ENCODE data around the gene CHSY1. TPM values are rescaled to one million over a fixed set of nuclear protein-coding genes. Genes with fewer than 3 reads are reported as not detected.

The CHSY1 gene
- total RNA-seq, 1 donor from 2014 or later, result 43.0 TPM

DNA sequence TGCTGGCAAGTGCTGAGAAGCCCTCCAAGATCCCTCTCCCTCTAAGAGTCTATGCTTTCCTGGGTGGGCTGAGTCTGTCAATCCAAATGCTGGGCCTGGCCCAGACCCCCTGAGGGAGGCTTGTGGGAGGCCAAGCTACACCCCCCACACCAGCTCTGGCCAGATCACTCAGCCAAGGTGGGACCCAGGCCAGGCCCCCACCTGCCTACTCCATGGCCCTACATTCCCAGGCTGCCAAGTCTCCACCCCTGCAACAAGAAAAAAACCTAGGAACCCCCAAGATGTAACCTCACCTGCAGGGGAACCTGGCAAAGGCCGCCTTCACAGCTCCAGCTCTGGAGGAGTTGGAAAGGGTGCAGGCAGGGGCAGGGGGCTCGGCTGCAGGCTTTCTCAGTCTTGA is 109.1 kb downstream of the CHSY1 start:
- Mint-ChIP-seq H3K9me3 (no peaks in the 10 kb centered on the region), H3K4me1 (ENCODE audit: unreplicated experiment) (peaks cover 26% of the 10 kb centered on the region), H3K27me3 (no peaks in the 10 kb centered on the region), H3K27ac (no peak overlapping the region), H3K36me3 (no peaks in the 10 kb centered on the region), H3K4me3 (no peak overlapping the region)
- no peak for DNase-seq (ENCODE audit: extremely low spot score, unreplicated experiment)
- TF ChIP-seq, protein P1, sequence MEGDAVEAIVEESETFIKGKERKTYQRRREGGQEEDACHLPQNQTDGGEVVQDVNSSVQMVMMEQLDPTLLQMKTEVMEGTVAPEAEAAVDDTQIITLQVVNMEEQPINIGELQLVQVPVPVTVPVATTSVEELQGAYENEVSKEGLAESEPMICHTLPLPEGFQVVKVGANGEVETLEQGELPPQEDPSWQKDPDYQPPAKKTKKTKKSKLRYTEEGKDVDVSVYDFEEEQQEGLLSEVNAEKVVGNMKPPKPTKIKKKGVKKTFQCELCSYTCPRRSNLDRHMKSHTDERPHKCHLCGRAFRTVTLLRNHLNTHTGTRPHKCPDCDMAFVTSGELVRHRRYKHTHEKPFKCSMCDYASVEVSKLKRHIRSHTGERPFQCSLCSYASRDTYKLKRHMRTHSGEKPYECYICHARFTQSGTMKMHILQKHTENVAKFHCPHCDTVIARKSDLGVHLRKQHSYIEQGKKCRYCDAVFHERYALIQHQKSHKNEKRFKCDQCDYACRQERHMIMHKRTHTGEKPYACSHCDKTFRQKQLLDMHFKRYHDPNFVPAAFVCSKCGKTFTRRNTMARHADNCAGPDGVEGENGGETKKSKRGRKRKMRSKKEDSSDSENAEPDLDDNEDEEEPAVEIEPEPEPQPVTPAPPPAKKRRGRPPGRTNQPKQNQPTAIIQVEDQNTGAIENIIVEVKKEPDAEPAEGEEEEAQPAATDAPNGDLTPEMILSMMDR (conservative IDR thresholded peaks at IDR 0.05), result no peak

DNA sequence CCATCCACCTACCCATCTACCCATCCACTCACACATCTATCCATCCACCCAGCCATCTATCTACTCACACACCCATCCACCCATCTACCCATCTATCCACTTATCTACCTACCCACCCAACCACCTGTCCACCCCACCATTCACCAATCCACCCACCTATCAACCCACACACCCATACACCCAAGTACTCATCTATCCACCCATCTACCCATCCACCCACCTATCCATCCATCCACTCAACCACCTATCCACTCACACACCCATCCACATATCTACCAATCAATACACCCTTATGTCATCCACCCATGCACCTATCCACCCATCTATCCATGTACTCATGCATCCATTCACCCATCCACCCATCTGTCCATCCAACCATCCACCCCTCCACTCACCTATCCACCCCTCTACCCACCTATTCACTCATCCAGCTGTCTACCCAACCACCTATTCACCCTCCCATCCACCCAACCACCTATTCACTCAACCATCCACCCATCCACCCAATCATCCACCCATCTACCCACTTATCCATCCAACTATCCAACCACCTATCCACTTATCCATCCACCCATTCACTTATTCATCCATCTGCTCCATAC is 109.8 kb downstream of the CHSY1 start:
- H3K27me3 Mint-ChIP-seq, result no peaks in the 10 kb centered on the region
- no peak overlapping the region for H3K4me3 Mint-ChIP-seq
- TF ChIP-seq, protein P1 (conservative IDR thresholded peaks at IDR 0.05), result no peak
- no peak for DNase-seq (ENCODE audit: extremely low spot score, unreplicated experiment)
- no peaks in the 10 kb centered on the region for H3K9me3 Mint-ChIP-seq
- no peak overlapping the region for H3K27ac Mint-ChIP-seq
- no peaks in the 10 kb centered on the region for H3K36me3 Mint-ChIP-seq
- peaks cover 26% of the 10 kb centered on the region for H3K4me1 Mint-ChIP-seq (ENCODE audit: unreplicated experiment)

DNA sequence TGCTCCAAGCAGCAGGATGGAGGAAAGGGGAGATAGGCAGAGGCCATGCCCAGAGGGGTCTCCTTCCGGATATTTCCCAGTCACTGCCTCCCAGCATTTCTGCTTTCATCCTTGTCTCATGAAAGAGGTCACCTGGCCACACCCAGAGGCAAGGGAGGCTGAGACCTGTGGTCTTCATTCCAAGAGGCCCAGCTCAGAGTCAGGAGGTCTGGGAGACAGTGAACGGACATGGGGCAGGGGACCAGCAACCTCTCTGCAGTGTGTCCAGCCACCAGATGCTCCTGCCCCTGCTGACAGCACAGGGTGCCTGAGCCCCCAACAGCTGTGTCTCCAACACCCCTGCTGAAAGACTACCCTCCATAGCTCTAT is 111.2 kb downstream of the CHSY1 start:
- TF ChIP-seq, protein P1 (conservative IDR thresholded peaks at IDR 0.05), result no peak
- H3K27ac Mint-ChIP-seq, result no peak overlapping the region

DNA sequence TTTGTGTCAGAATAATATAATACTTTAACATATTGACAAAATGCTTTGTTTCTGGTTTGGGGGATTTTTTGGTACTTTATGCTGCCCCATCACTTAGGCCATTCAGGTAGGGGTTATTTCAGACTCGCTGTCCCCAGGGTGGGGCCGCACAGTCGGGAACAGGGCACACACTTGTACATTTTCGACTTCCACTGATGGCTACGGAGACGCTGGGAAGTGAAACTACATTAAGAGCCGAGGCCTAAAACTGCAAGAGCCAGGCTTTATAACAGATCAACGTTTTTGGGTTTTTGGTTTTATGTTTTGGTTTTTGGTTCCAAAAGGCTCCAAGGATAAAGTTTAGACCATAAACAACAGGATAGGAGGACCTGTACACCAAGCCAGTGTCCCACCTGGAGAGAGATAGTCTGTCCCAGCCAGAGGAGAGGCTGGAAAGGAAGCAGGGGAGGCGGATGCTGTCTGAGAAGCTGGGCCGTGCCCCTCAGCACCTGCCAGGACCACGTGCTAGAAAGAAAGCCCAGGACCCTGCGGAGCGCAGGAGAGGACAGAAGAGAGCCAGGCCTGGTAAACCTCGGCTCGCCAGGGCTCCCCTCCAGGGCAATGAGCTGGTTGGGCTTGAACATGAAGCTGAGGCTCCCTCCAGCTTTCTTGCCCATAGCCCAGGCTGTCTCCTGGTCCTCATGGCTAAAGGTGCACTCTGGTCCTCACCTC is 111.7 kb downstream of the CHSY1 start:
- no peaks in the 10 kb centered on the region for H3K36me3 Mint-ChIP-seq
- H3K4me3 Mint-ChIP-seq, result no peak overlapping the region
- DNase-seq (ENCODE audit: extremely low spot score, unreplicated experiment), result no peak
- TF ChIP-seq, protein P1 (conservative IDR thresholded peaks at IDR 0.05), result no peak
- no peaks in the 10 kb centered on the region for H3K9me3 Mint-ChIP-seq
- no peaks in the 10 kb centered on the region for H3K27me3 Mint-ChIP-seq
- H3K4me1 Mint-ChIP-seq (ENCODE audit: unreplicated experiment), result peaks cover 19% of the 10 kb centered on the region
- no peak overlapping the region for H3K27ac Mint-ChIP-seq

More for the DNA sequence above, 111.2 kb downstream of the CHSY1 start:
- Mint-ChIP-seq H3K9me3 (no peaks in the 10 kb centered on the region), H3K4me3 (no peak overlapping the region), H3K27me3 (no peaks in the 10 kb centered on the region), H3K4me1 (ENCODE audit: unreplicated experiment) (peaks cover 19% of the 10 kb centered on the region), H3K36me3 (no peaks in the 10 kb centered on the region)
- no peak for DNase-seq (ENCODE audit: extremely low spot score, unreplicated experiment)

DNA sequence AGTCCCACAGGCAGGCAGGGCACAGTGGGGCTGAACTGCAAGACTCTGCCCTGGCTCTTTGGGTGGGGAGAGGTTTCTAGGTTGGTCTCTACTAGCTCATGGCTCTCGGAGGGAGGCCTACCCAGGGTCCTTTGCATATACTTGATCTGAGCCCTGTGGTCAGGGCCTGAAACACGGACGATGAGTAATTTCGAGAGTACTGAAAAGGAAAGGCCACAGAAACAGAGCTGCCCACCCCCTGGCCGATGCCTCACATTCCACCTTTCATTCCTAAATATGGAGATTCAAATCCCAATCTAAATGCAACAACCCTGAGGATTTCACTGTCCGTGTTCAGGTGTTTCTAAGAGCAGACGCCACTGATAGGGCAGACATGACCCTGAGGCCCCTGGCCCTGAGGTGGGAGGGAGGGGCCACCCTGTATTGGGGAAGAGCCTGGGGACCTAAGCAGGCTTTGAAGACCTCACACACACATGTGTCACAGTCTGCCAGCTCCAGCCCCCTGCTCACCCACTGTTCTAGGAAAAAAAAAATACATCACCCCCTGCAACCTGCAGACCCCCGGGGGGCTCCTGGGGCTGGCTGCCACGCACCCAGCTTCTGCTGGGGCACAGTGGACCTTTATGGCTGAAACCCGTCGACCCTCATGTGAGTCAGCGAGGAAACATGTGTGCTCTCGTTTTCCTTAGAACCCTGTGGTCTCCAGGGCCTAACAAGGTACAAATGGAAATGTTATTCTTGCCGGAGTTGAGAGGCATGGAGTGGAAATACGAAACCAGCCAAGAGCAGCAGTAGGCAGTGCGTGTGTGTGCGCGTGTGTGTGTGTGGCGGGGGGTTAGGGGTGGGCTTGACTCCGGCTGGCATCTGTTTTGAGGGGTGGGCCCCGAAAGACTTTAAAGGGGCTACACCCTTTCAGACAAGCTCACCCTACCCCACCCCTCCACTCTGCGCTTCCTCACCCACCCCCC is 112.7 kb downstream of the CHSY1 start:
- Mint-ChIP-seq H3K9me3 (no peaks in the 10 kb centered on the region), H3K27ac (no peak overlapping the region), H3K4me3 (no peak overlapping the region), H3K36me3 (no peaks in the 10 kb centered on the region), H3K4me1 (ENCODE audit: unreplicated experiment) (peaks cover 19% of the 10 kb centered on the region), H3K27me3 (no peaks in the 10 kb centered on the region)
- no peak for DNase-seq (ENCODE audit: extremely low spot score, unreplicated experiment)
- TF ChIP-seq, protein P1 (conservative IDR thresholded peaks at IDR 0.05), result no peak
